GM12864 (cell line): ENCODE measurements around the gene RALGAPA1.

Experiments used
- DNase-seq: peaks from one replicate; pipeline ENCODE4 v3.0.0-alpha.2; 2011; ENCODE audit warnings: low read depth
- H3K4me3 ChIP-seq: 2 replicates; pipeline ENCODE4 v1.5.1; 2011; ENCODE audit warnings: mild to moderate bottlenecking, low read depth, low read length, control low read depth
- CTCF ChIP-seq: IDR thresholded peaks from 2 replicates; pipeline ENCODE4 v1.5.1; 2011; ENCODE audit warnings: low read depth, mild to moderate bottlenecking, moderate library complexity, low read length, control low read depth, inconsistent platforms; ENCODE audit errors: missing control alignments

Gene RALGAPA1

DNA sequence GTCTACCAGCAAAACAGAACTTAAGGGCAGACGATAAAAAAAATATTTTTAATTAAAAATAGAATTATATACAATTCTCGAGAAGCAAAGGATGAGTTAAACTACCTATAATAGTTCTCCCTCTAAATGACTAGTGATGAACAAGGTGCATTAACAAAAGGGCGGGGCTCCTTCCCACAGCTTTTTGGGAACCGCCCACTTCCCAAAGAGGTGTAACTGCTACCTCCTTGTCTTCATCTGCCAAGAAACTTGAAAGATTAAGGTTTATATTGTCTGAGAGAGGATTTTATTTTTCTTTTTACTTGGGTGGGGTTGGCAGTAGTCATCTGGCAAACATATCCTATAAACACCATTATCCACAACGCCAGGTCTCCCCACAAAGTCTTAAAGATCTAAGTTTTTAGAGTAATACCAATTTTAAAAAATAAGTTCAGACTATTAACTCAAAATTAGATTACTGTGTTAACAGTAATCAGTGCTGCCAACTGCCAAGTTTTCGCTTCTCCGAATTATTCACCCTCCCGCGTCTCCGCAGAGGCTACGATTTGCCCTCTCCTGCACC, 938 bp downstream of the RALGAPA1 start:
- TF ChIP-seq CTCF, result no peak
- H3K4me3 ChIP-seq, result peak overlapping the region; percentile 71
- DNase-seq, result peak; percentile 12

DNA sequence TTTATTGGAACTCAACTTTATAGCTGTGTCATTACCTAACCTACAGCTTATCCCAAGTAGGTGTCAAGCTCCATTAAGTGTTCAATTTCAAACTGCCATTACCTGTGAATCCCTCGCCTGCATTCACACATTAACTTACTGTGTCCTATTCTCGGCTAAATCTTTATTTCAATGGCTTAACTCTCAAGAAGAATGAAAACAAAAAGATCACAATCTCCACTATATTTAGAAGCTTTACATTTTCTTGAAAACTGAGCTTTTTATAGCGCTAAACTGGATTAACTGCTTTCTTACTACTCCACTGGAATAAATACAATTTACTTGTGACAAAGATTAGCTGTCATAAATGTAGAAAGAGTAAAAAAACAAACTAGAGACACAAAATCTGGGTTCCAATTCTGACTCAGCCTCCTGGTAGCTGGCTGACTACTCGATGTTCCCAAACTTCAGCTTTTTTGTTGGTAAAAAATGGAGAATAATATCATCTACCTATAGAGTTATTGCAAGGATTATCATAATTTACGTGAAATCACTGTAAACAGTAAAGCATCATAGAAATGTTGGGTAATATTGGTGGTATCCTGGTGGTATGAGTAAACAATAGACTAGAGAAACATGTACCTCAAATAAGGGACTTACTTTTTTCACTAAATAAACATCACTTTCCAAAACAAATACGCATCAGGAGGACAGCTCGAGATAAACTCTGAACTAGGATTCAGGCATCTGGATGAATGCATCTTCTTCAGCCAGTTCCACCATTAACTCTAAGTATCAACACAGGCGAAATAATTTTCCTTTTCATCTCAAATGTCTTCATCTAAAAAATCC, 1.7 kb downstream of the RALGAPA1 start:
- H3K4me3 ChIP-seq, result peak overlapping the region; percentile 71; the same call in 1 of the 2 replicates
- TF ChIP-seq CTCF, result no peak
- no peak for DNase-seq

- no peak for TF ChIP-seq CTCF
- DNase-seq, result no peak
- H3K4me3 ChIP-seq, result no peak overlapping the region
These were observed 2.8 kb downstream of the RALGAPA1 start for GRCh38 chr14:35806006-35806907.

- no peak for TF ChIP-seq CTCF
- DNase-seq, result no peak
- H3K4me3 ChIP-seq, result no peak overlapping the region
These were observed 11.3 kb downstream of the RALGAPA1 start for GRCh38 chr14:35797796-35798195.

DNA sequence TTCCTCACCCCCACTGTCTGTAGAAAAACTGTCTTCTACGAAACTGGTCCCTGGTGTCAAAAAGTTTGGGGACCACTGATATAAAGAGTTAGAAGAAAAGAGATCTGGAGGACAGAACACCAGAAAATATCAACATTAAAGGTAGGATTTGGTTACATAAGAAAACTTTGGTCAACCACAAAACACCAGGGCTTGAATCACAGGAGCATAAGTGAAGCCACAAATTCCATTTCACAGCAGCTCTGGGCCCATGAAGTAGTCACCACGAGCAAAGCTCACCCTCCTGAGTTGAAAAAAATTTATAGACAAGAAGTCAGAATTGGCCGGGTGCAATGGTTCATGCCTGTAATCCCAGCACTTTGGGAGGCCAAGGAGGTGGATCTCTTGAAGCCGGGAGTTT, 19.4 kb downstream of the RALGAPA1 start:
- DNase-seq, result no peak
- no peak for TF ChIP-seq CTCF
- no peak overlapping the region for H3K4me3 ChIP-seq

DNA sequence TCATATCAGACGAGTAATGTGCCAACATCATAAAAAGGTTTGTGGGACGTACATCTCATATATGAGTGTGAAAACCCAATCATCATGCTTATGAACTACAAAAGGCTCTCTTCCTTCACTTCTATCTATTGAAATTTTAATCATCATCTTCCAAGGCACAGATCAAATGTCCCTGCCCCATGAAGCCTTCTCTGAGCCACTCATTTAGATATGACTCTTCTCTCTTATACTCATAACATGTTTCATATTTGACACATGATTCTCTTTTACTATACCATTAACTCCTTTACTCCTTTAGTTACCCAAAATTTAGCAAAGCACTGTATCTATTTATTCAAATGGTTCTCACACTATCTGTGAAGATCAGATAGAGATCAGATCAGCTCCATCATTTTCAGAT, 22.2 kb downstream of the RALGAPA1 start:
- no peak for DNase-seq
- no peak for TF ChIP-seq CTCF
- H3K4me3 ChIP-seq, result no peak overlapping the region
